Spleen (tissue), 11 donors: ENCODE results near the gene GRK4. TPM values are rescaled to one million over a fixed set of nuclear protein-coding genes. Genes with fewer than 3 reads are reported as not detected.
A peak's percentile ranks its signal among the peaks of the same experiment; 100 is the strongest.

Experiments
- DNase-seq: peaks from one replicate; pipeline ENCODE4 v3.0.0-alpha.2; 2020
- H3K27ac ChIP-seq, 8 donors: fragments of 200-600 bp; sonication (generic) in 7 of 8; 1 replicate in 4 of 8; 2 replicates in 4 of 8; pipeline versions ENCODE4 v1.5.0 to v1.8.0; 2016 to 2021; ENCODE audit warnings: inconsistent platforms in 4 of 8, mild to moderate bottlenecking in 4 of 8, moderate library complexity in 1 of 8
- H3K27me3 ChIP-seq, 7 donors: fragments of 200-600 bp; sonication (generic) in 6 of 7; replicated peaks in 1 of 7; 1 replicate in 4 of 7; 2 replicates in 3 of 7; pipeline versions ENCODE4 v1.5.0 to v1.8.0; 2016 to 2021; ENCODE audit warnings: inconsistent platforms in 3 of 7, mild to moderate bottlenecking in 1 of 7
- H3K36me3 ChIP-seq, 6 donors: fragments of 200-600 bp; sonication (generic) in 5 of 6; 1 replicate in 4 of 6; 2 replicates in 2 of 6; pipeline versions ENCODE4 v1.5.0 to v1.8.0; 2016 to 2021; ENCODE audit warnings: inconsistent platforms in 2 of 6
- H3K4me1 ChIP-seq, 6 donors: fragments of 200-600 bp; sonication (generic) in 5 of 6; 1 replicate in 3 of 6; 2 replicates in 3 of 6; pipeline versions ENCODE4 v1.5.0 to v1.8.0; 2016 to 2021; ENCODE audit warnings: inconsistent platforms in 3 of 6
- H3K4me3 ChIP-seq, 8 donors: fragments of 200-600 bp; sonication (generic) in 7 of 8; 1 replicate in 4 of 8; 2 replicates in 4 of 8; pipeline versions ENCODE4 v1.5.0 to v1.8.0; 2016 to 2021; ENCODE audit warnings: inconsistent platforms in 4 of 8, mild to moderate bottlenecking in 4 of 8, moderate library complexity in 2 of 8
- H3K9me3 ChIP-seq, 8 donors: fragments of 200-600 bp; sonication (generic) in 7 of 8; 1 replicate in 4 of 8; 2 replicates in 4 of 8; pipeline versions ENCODE4 v1.5.0 to v1.8.0; 2016 to 2021; ENCODE audit warnings: inconsistent platforms in 4 of 8
- POLR2A ChIP-seq, 3 donors: fragments of 450-650 bp; IDR thresholded peaks; one replicate each; pipeline ENCODE4 v1.5.1; 2017; ENCODE audit warnings: antibody characterized with exemption in 3 of 3, mild to moderate bottlenecking in 1 of 3
- POLR2AphosphoS5 ChIP-seq, 3 donors: sonication (generic); formaldehyde crosslinking; IDR thresholded peaks; one replicate each; pipeline ENCODE4 v1.5.1; 2017; ENCODE audit warnings: antibody characterized with exemption in 3 of 3
- WGBS, 5 donors: extraction: QIAGEN DNeasy Blood & Tissue Kit in 3 of 5; methylation state at CpG; one replicate each; pipeline versions ENCODE4 v1.1.5 to v1.1.7; 2013 to 2018; 5-methylcytosine and 5-hydroxymethylcytosine counted together
- intact Hi-C: fragments of 100-400 bp; cut with DNase I; formaldehyde crosslinking; loops from one replicate; pipeline ENCODE4 v1.15.0; 2023; ENCODE audit warnings: low total_unique reads
- polyA plus RNA-seq, 3 donors: library from polyadenylated mRNA; stranded (reverse); fragments of 200-250 nt; gene quantifications; one replicate each; pipeline ENCODE4 v1.2.1, GENCODE V29; 2013
- total RNA-seq, 7 donors: library from RNA; depleted of rRNA in 3 of 7; stranded (reverse); fragments of >200 nt in 3 of 7; fragmentation: NEBNext Ultra II Directional in 4 of 7; extraction: Animal tissue kit (Norgen Biotek cat#: 25700) in 4 of 7; gene quantifications; one replicate each; pipeline versions ENCODE4 v1.1.0 to v1.2.1, GENCODE V29; 2016 to 2021
- TF ChIP-seq, protein P1 (sequence below), 11 experiments: fragments of 200-600 bp in 7 of 11; fragments of 450-650 bp in 4 of 11; sonication (generic) in 4 of 11; IDR thresholded peaks in 8 of 11; conservative IDR thresholded peaks in 3 of 11; 1 replicate in 7 of 11; 2 replicates in 4 of 11; pipeline versions ENCODE4 v1.4.0 to v1.8.0; 2016 to 2021; ENCODE audit warnings: antibody characterized with exemption in 11 of 11, inconsistent platforms in 4 of 11, mild to moderate bottlenecking in 1 of 11
- donor health status: healthy with polysubstance abuse.
- donor health status: DM: no; HTN: no; CAD: no; lungs with moderate emphysema.
- donor health status: DM: no; HTN: no; CAD: no.
- donor health status: Bipolar disorder and iron deficiency.
- donor health status: healthy.
- donor health status: DM: no; HTN: no; CAD: no.
- donor health status: DM: yes; HTN: yes; CAD: no.

GRK4 gene
- total and polyA plus RNA-seq, 10 donors, result 1.0 to 4.3 (median 2.2) TPM

GRCh38 chr4:2939383-2940243 is 23.8 kb upstream of the GRK4 start:
- Histone ChIP-seq H3K36me3 (peaks cover 2 to 80% (median 73%) of the 10 kb centered on the region in 6 donors), H3K27ac (no peak overlapping the region), H3K9me3 (no peaks in the 10 kb centered on the region), H3K27me3 (no peaks in the 10 kb centered on the region), H3K4me3 (no peak overlapping the region), H3K4me1 (peaks cover 11 to 42% (median 28%) of the 10 kb centered on the region in 6 donors)
- intact Hi-C loops, result loop anchor here (10.0 kb wide), 1 partner anchor 185 kb away; the partner anchor contains the start of gene TNIP2
- TF ChIP-seq POLR2A (IDR thresholded peaks at IDR 0.05) (no peak), POLR2AphosphoS5 (IDR thresholded peaks at IDR 0.05) (peak in 2 of 3 donors; percentile 20 to 65)
- DNase-seq, result peak; percentile 73
- WGBS, 5 donors, result 85 to 91% (median 89%) methylated on average over 13 to 30 of the region's 30 CpGs

DNA sequence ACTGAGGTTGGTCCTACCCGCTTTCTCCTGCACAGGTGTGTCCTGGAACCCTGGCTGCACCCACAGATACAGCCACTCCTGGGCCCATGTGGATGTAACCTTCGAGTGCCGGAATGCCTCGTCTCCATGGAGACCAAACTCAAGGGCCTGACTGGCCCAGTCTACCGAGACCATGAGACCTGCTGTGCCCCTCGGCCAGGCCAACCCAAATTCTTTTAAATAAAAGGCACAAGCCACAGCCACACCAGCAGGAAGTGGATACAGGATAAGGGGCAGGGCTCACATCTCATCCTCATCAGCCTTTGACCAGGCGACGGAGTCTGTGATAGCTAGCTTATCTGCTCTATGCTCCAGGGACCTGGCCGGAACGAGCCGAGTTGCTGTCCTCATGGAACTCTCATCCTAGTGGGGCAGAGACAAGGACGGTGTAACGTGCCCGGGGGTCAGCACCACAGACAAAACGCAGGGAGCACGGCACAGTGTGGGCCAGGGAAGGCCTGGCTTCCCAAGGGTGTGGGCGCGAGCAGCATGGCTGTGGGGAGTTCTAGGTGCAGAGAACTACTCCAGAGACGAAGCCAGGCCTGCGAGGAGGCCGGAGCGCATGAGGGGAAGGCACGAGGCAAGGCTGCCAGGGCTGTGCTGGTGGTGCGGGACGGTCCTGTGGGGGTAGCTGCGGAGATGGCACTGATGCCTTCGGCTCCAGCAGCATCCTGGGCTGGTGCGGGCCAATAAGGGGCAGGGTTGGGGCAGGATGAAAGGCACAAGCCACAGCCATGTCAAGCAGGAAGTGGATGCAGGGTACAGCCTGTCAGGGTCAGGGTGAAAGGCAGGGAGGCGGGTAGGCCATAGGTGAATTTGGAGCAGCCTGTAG is 22.9 kb upstream of the GRK4 start:
- peak; percentile 69 for DNase-seq
- WGBS, 5 donors, result 90 to 97% (median 93%) methylated on average over 27 to 29 of the region's 29 CpGs
- peaks cover 9 to 36% (median 22%) of the 10 kb centered on the region in 6 donors for H3K4me1 ChIP-seq
- intact Hi-C loops, result no loop called here
- H3K4me3 ChIP-seq, result no peak overlapping the region
- no peaks in the 10 kb centered on the region for H3K9me3 ChIP-seq
- no peaks in the 10 kb centered on the region for H3K27me3 ChIP-seq
- TF ChIP-seq, protein P1, sequence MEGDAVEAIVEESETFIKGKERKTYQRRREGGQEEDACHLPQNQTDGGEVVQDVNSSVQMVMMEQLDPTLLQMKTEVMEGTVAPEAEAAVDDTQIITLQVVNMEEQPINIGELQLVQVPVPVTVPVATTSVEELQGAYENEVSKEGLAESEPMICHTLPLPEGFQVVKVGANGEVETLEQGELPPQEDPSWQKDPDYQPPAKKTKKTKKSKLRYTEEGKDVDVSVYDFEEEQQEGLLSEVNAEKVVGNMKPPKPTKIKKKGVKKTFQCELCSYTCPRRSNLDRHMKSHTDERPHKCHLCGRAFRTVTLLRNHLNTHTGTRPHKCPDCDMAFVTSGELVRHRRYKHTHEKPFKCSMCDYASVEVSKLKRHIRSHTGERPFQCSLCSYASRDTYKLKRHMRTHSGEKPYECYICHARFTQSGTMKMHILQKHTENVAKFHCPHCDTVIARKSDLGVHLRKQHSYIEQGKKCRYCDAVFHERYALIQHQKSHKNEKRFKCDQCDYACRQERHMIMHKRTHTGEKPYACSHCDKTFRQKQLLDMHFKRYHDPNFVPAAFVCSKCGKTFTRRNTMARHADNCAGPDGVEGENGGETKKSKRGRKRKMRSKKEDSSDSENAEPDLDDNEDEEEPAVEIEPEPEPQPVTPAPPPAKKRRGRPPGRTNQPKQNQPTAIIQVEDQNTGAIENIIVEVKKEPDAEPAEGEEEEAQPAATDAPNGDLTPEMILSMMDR (IDR thresholded peaks at IDR 0.05 in 8 of 11, conservative IDR thresholded peaks at IDR 0.05 in 3 of 11), result no peak
- TF ChIP-seq POLR2AphosphoS5 (IDR thresholded peaks at IDR 0.05) (peak in 2 of 3 donors; percentile 35 to 76), POLR2A (IDR thresholded peaks at IDR 0.05) (no peak)
- peak overlapping the region in 2 of 8 donors; percentile 26 to 46 for H3K27ac ChIP-seq
- peaks cover 6 to 89% (median 82%) of the 10 kb centered on the region in 6 donors for H3K36me3 ChIP-seq

DNA sequence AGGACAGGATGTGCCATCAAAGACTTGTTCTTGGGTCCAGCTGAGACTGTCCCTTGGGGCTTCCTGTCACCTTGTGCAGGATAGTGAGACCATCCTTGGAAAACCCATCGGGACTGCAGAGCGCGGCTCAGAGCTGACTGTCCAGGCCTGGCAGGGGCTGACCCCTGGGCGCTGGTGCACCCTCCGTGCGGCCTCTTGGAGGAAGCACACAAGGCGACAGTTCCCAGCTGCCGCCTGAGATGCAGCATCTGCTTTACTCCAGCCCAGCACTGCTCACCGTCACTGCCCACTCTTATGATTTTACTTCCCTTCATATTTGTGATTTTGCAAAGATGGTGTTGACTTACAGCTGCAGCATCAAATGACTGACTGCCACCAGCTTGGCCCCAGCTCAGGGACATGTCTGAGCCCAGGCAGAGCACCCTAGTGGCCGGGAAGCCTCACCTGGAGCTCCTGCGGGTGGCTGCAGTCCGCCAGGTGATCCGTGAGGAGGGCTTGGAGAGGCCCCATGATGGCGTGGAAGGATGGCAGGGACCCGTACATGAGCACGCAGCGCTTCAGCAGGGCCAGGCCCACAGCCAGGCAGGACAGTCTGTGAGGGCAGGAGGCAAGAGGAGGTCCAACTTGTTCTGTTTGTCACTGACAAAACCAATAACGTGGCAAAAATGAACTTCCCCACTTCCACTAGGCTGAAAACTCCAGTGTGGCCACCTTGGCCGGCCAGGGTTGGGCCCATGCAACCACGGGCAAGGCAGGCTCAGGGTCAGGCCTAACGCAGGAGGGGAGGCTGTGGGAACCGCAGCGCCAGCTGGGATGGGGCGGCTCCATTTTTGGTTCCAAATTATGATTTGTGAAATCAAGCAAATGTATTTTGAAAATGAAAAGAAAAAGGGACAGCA is 22.0 kb upstream of the GRK4 start:
- WGBS, 5 donors, result 91 to 94% (median 92%) methylated on average over 16 to 24 of the region's 24 CpGs
- H3K36me3 ChIP-seq, result peaks cover 6 to 98% (median 89%) of the 10 kb centered on the region in 6 donors
- no peak overlapping the region for H3K4me3 ChIP-seq
- H3K27me3 ChIP-seq, result no peaks in the 10 kb centered on the region
- intact Hi-C loops, result no loop called here
- H3K4me1 ChIP-seq, result peaks cover 3 to 27% (median 14%) of the 10 kb centered on the region in 6 donors
- TF ChIP-seq POLR2AphosphoS5 (IDR thresholded peaks at IDR 0.05), result peak in 1 of 3 donors; percentile 14
- TF ChIP-seq POLR2A (IDR thresholded peaks at IDR 0.05), result no peak
- TF ChIP-seq, protein P1 (IDR thresholded peaks at IDR 0.05 in 8 of 11, conservative IDR thresholded peaks at IDR 0.05 in 3 of 11), result no peak
- peak overlapping the region in 2 of 8 donors; percentile 26 to 46 for H3K27ac ChIP-seq
- peak; percentile 73 for DNase-seq
- H3K9me3 ChIP-seq, result no peaks in the 10 kb centered on the region
